Activated CD8-positive, alpha-beta T cell treated with anti-CD3 and anti-CD28 coated beads for 36 hours (primary cell): ENCODE data around the gene TMEM179B. TPM values are rescaled to one million over a fixed set of nuclear protein-coding genes. Genes with fewer than 3 reads are reported as not detected.

ENCODE experiments used
- ATAC-seq: fragments of 200-7000 bp; cut with Tn5 transposase; one replicate; pipeline ENCODE4 v1.10.0; 2021; ENCODE audit warnings: mild to moderate bottlenecking, moderate library complexity
- CTCF ChIA-PET: fragments of 350-600 bp; sonication (Branson Sonifier 250); formaldehyde crosslinking; loops from one replicate; lab custom pipeline; 2021; ENCODE audit warnings: antibody characterized with exemption; lab: Charles Lee
- POLR2A ChIA-PET: fragments of 350-600 bp; sonication (Branson Sonifier 250); formaldehyde crosslinking; loops from one replicate; lab custom pipeline; 2021; ENCODE audit warnings: antibody characterized with exemption; lab: Charles Lee
- DNase-seq: peaks from one replicate; pipeline ENCODE4 v3.0.0-alpha.2; 2020
- H3K27ac Mint-ChIP-seq: one replicate; pipeline ENCODE4 v1.8.0; 2021; ENCODE audit warnings: mild to moderate bottlenecking, mixed read lengths
- H3K27me3 Mint-ChIP-seq: one replicate; pipeline ENCODE4 v1.8.0; 2021; ENCODE audit warnings: mixed read lengths
- H3K36me3 Mint-ChIP-seq: one replicate; pipeline ENCODE4 v1.8.0; 2021; ENCODE audit warnings: low read depth, mixed read lengths
- H3K4me1 Mint-ChIP-seq: one replicate; pipeline ENCODE4 v1.8.0; 2021; ENCODE audit warnings: low read depth, mixed read lengths
- H3K4me3 Mint-ChIP-seq: one replicate; pipeline ENCODE4 v1.8.0; 2021; ENCODE audit warnings: mild to moderate bottlenecking, moderate library complexity, mixed read lengths
- H3K9me3 Mint-ChIP-seq: one replicate; pipeline ENCODE4 v1.8.0; 2021; ENCODE audit warnings: mixed read lengths
- CTCF ChIP-seq: fragments of 200-600 bp; IDR thresholded peaks from one replicate; pipeline ENCODE4 v1.8.0; 2022; ENCODE audit warnings: antibody characterized with exemption, mild to moderate bottlenecking
- intact Hi-C: fragments of 100-400 bp; cut with micrococcal nuclease; formaldehyde crosslinking; loops from one replicate; pipeline ENCODE4 v1.10.0; 2022
- total RNA-seq, 2 experiments: library from RNA; stranded (reverse); gene quantifications; one replicate each; pipeline ENCODE4 v1.2.3, GENCODE V29; 2021

The TMEM179B gene
- total RNA-seq, 2 experiments from 2014 or later = 18.6 to 19.5 TPM

DNA sequence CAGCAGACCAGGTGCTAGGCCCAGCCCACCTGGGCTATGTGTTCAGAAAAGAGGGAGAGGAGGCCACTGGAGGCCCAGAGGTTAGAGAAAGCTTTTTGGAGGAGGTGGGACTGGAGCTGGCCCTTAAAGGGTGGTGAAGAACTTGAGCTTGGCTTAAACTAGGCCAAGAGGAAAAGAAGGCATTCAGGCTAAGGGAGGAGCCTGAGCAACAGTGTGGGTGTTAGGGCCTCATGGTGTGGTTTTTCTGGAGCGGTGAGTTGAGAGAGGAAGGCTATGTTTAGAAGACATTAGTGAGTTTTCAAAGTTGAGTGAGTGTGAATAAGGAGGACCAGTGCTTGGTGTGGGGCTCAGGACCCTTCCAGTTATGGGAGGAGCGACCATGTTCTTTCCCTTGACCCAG is 9.8 kb upstream of the TMEM179B start:
- ATAC-seq = peak; percentile 76
- no peaks in the 10 kb centered on the region for H3K9me3 Mint-ChIP-seq
- peak overlapping the region; percentile 1 for H3K4me3 Mint-ChIP-seq
- peak overlapping the region; percentile 85 for H3K27ac Mint-ChIP-seq
- peaks cover 13% of the 10 kb centered on the region for H3K36me3 Mint-ChIP-seq
- DNase-seq = peak; percentile 43
- H3K27me3 Mint-ChIP-seq = no peaks in the 10 kb centered on the region
- ChIA-PET CTCF (interaction anchor here (1.9 kb wide), 1 partner anchor 9 kb away, joined by 9 read pairs; no protein-coding TSS in a partner anchor), POLR2A (interaction anchor here (1.1 to 4.7 kb wide), 2 partner anchors 64 to 78 kb away, joined by 6 to 23 read pairs; no protein-coding TSS in a partner anchor)
- intact Hi-C loops = no loop called here
- no peak for TF ChIP-seq CTCF
- peaks cover 16% of the 10 kb centered on the region for H3K4me1 Mint-ChIP-seq

GRCh38 chr11:62778441-62778840 is 8.8 kb upstream of the TMEM179B start:
- peaks cover 16% of the 10 kb centered on the region for H3K4me1 Mint-ChIP-seq
- H3K9me3 Mint-ChIP-seq = no peaks in the 10 kb centered on the region
- ChIA-PET CTCF (interaction anchor here (1.9 kb wide), 1 partner anchor 8 kb away, joined by 9 read pairs; no protein-coding TSS in a partner anchor), POLR2A (interaction anchor here (0.6 to 2.1 kb wide), 3 partner anchors 18 to 76 kb away, joined by 3 to 11 read pairs (median 6); no protein-coding TSS in a partner anchor)
- DNase-seq = no peak
- ATAC-seq = no peak
- no peaks in the 10 kb centered on the region for H3K27me3 Mint-ChIP-seq
- peak overlapping the region; percentile 85 for H3K27ac Mint-ChIP-seq
- H3K4me3 Mint-ChIP-seq = no peak overlapping the region
- peaks cover 18% of the 10 kb centered on the region for H3K36me3 Mint-ChIP-seq
- TF ChIP-seq CTCF = no peak
- intact Hi-C loops = no loop called here

GRCh38 chr11:62782753-62783152 is 4.4 kb upstream of the TMEM179B start:
- no peaks in the 10 kb centered on the region for H3K9me3 Mint-ChIP-seq
- intact Hi-C loops = no loop called here
- no peaks in the 10 kb centered on the region for H3K27me3 Mint-ChIP-seq
- ATAC-seq (no peak), DNase-seq (no peak)
- ChIA-PET CTCF (interaction anchor here (0.7 kb wide), 1 partner anchor 815 kb away, joined by 3 read pairs; no protein-coding TSS in a partner anchor), POLR2A (no interaction called here)
- peaks cover 15% of the 10 kb centered on the region for H3K4me1 Mint-ChIP-seq
- no peak overlapping the region for H3K4me3 Mint-ChIP-seq
- H3K27ac Mint-ChIP-seq = no peak overlapping the region
- peaks cover 25% of the 10 kb centered on the region for H3K36me3 Mint-ChIP-seq
- TF ChIP-seq CTCF = no peak

DNA sequence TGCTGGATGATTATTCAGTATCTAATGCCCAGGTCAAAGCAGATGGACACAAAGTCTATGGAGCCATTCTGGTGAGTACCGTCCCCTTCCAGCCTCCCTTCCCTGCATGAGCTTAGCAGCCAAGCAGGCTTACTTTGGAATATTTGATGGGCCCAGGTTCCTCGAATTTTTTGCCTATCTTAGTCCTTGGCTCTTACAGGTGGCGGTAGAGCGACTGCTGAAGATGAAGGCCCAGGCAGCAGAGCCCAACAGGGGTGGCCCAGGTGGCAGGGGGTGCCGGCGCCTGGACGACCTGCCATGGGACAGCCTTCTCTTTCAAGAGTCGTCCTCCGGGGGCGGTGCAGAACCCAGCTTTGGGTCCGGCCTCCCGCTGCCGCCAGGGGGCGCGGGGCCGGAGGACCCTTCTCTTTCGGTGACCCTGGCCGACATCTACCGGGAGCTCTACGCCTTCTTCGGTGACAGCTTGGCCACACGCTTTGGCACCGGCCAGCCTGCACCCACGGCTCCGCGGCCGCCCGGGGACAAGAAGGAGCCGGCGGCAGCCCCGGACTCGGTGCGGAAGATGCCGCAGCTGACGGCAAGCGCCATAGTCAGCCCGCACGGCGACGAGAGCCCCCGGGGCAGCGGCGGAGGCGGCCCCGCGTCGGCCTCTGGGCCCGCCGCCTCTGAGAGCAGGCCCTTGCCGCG is 741 bp upstream of the TMEM179B start:
- peak; percentile 99 for TF ChIP-seq CTCF
- ChIA-PET CTCF (interaction anchor here (0.6 to 5.3 kb wide), 58 partner anchors 8 to 1080 kb away, joined by 3 to 74 read pairs (median 7); partner anchors contain the start of genes HNRNPUL2, NXF1, POLR2G and SLC3A2), POLR2A (interaction anchor here (0.7 to 11.0 kb wide), 28 partner anchors 9 to 195 kb away, joined by 3 to 228 read pairs (median 5); partner anchors contain the start of genes CSKMT, HNRNPUL2, LBHD1 and NXF1)
- Mint-ChIP-seq H3K36me3 (peaks cover 46% of the 10 kb centered on the region), H3K4me3 (peak overlapping the region; percentile 89), H3K27ac (peak overlapping the region; percentile 95), H3K27me3 (no peaks in the 10 kb centered on the region), H3K9me3 (no peaks in the 10 kb centered on the region), H3K4me1 (peaks cover 37% of the 10 kb centered on the region)
- intact Hi-C loops = loop anchor here (1.0 to 5.0 kb wide), 3 partner anchors 46 to 96 kb away; partner anchors contain the start of genes SLC3A2, STX5 and TEX54
- peak; percentile 91 for DNase-seq
- ATAC-seq = peak; percentile 65
